HG03175 (cell line): ENCODE results near the gene CCDC78.
A peak's percentile ranks its signal among the peaks of the same experiment; 100 is the strongest.

Experiments
- ATAC-seq: cut with Tn5 transposase; IDR thresholded peaks from one replicate; pipeline ENCODE4 v1.9.1; 2021; ENCODE audit warnings: mild to moderate bottlenecking, moderate library complexity; ENCODE audit not compliant: unreplicated experiment

CCDC78 gene

DNA sequence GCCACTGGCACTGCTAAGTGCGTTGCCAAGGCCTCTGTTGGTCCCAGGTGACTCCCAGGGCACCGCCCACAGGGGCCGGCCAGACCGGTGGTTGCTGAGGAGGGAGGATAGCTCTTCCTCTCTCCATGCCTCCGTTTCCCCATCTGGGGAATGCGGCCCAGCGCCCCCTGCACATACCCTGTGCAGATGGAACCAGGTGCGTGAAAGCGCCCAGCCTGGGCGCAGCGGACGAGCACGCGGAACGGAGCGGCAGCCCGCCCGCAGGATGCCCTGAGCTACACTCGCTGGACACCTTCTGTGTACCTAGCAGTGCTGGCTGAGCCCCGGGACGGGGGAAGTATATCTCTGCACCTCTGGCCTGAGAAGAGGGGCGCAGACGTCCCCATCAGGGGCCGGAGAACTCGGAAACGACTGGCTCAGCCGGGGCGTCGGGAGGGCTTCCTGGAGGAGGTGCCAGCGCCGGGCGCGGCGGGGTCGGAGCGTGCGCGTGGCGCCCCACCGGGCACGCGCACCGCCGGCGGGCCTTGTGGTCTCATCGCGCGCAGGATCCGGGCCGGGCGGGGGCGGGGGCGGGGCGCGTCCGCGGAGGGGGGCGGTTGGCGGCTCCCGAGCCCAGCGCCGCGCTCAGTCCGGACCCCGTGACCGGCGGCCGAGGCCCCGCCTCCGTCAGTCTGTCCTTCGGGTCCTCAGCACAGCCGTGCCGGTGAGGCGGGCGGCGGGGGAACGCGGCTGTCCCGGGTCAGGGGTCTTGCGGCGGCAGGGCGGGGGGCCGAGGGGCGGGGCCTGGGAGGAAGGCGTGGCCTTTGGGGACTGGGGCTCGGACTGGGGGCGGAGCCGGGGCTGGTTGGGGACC, at the start of gene CCDC78, which contains the start of gene HAGHL:
CCDC78 (minus strand) TSS at position 6 of the 853 bp plus-strand sequence. CDS start 76 bp downstream, outside the sequence.
HAGHL (plus strand) TSS at position 669 of the 853 bp plus-strand sequence. CDS start 404 bp downstream, outside the sequence.
- peak; percentile 21 for ATAC-seq

- ATAC-seq: no peak
These were observed 49.1 kb upstream of the CCDC78 start for GRCh38 chr16:775236-775796.

DNA sequence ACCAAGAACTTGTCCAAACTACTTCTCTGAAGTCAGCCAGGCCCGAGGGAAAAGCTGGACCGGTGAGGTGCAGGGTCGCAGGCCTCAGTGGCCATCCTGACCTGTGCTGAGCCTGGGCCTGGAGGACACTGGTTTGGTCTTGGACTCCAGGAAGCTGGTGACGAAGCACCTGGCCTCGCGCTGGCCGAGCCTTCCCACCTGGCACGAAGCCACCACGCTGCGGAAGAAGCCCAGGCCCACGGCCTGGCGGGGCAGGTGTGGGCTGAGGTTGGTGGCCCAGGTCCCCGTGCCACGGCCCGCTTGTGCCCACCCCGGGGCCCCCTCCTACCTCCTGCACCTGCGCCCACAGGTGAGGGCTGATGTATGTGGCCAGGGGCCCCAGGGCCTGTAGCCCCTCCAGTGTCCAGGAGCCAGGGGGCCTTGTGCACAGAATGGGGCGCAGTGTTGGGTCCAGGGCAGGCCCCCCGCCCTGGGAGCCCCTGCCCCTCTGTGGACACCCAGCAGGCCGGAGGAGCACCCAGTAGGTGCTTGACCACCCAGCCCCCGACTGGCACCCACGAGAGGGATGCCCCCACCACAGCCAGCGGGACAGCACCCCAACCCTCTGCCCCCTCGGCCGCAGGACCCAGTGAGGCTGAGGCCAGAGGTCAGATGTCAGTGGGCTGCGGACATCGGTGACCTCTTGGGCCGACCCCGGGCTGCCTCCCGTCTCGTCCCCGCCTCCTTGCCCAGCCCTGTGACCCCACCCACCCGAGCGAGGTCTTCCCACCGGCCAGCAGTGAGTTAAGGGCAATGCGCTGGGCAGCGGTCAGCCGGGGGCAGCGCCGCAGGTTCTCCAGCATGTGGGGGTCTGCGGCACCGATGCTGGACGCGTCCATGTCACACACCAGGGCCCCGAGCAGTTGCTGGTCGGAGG, 48.1 kb upstream of the CCDC78 start:
- no peak for ATAC-seq

GRCh38 chr16:772959-773358, 46.7 kb upstream of the CCDC78 start:
- no peak for ATAC-seq

DNA sequence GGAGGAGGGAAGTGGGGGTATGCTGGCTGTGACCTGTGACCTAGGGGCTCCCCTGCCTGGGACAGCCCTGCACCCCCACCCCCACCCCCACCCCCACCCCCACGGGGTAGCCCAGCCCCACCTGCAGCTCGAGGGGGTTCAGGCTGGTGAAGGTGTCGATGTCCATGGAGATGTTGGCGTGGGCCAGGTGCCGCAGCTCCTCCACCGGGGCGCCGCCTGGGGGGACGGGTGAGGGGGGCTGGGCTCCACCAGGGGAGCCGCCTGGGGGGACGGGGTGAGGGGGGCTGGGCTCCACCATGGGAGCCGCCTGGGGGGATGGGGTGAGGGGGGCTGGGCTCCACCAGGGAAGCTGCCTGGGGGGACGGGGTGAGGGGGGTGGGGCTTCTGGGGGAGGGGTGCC, 44.2 kb upstream of the CCDC78 start:
- ATAC-seq: no peak

DNA sequence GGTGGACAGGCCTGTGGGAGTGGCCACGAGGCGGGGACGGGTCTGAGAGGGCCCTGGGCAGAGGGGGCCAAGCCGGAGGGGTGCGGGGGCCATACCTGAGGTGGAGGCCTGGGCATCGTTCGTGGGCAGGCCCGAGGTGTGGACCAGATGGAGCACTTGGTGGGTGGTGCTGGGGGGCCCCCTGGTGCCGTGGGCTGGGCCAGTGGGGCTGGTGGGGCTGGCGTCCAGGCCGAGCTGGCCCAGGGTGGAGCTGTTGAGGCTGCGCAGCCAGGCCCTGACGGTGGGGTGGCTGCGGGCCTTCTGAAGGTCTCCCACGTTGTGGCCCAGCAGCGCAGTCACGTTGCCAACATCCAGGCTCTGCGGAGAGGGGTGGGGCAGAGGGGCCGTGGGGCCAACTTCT, 43.7 kb upstream of the CCDC78 start:
- no peak for ATAC-seq

DNA sequence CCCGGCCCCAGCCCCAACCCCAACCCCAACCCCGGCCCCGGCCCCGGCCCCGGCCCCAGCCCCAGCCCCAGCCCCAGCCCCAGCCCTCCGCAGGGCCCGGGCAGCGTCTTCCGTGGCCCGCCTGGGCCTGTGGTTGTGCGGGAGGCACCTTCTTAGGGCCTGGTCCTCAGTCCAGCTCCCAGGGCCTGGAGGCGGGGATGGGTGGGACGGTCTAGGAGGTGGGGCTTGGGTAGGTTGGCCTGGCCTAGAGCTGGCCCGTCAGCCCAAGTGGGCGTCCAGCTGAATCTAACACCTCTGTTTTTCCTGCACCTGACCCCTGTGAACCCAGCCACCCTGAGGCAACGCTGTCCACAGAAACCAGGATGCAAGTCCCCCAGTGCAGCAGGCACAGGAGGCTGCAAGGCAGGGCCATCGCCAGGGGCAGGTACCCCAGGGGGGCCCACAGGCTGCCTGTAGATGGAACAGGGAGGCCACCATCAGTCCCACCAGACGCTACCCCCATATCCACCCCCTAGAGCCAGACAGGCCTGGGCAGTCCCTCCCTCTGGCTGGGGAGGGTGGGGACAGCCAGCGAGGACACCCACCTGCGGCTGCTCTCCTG, 43.0 kb upstream of the CCDC78 start:
- no peak for ATAC-seq

GRCh38 chr16:768428-768827, 42.2 kb upstream of the CCDC78 start:
- no peak for ATAC-seq

DNA sequence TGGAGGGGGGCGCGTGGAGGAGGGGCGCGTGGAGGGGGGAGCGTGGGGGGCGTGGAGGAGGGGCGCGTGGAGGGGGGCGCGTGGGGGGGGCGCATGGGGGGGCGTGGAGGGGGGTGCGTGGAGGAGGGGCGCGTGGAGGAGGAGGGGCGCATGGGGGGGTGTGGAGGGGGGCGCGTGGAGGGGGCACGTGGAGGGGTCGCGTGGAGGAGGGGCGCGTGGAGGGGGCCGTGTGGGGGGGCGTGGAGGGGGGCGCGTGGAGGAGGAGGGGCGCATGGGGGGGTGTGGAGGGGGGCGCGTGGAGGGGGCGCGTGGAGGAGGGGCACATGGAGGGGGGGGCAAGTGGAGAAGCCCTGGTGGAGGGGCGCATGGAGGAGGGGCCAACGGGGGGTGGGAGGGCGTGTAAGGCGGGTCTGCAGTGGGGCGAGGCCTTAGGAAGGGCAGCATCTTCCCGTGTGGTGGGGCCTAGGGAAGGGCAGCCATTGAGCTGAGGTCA, 41.5 kb upstream of the CCDC78 start:
- no peak for ATAC-seq

GRCh38 chr16:766820-767640, 40.8 kb upstream of the CCDC78 start:
- no peak for ATAC-seq

DNA sequence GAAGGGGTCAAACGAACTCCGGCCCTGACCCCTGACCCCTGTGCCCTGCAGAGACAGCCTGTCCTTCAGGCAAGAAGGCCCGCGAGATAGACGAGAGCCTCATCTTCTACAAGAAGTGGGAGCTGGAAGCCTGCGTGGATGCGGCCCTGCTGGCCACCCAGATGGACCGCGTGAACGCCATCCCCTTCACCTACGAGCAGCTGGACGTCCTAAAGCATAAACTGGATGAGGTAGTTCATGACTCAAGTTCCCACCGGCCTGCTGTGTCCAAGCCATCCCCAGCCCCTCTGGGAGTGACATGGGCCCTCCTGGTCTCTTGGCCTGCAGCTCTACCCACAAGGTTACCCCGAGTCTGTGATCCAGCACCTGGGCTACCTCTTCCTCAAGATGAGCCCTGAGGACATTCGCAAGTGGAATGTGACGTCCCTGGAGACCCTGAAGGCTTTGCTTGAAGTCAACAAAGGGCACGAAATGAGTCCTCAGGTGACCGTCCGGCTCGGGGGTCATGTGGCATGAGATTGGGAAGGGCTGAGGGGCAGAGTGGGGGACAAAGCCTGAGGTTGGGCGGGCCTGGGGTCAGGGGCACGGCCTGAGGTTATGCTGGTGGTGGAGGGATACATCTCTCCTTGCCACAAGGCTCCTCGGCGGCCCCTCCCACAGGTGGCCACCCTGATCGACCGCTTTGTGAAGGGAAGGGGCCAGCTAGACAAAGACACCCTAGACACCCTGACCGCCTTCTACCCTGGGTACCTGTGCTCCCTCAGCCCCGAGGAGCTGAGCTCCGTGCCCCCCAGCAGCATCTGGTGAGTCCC, 40.0 kb upstream of the CCDC78 start:
- ATAC-seq: no peak

DNA sequence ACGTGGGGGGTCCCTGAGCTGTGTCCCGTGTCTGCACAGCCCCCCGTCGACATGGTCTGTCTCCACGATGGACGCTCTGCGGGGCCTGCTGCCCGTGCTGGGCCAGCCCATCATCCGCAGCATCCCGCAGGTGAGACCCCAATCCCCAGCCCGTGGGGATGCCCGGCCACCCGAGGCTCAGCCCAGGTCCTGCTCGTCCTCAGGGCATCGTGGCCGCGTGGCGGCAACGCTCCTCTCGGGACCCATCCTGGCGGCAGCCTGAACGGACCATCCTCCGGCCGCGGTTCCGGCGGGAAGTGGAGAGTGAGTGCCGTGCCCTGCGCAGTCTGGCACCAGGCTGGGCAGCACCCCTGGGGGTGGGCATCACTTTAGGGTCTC, 39.2 kb upstream of the CCDC78 start:
- no peak for ATAC-seq

DNA sequence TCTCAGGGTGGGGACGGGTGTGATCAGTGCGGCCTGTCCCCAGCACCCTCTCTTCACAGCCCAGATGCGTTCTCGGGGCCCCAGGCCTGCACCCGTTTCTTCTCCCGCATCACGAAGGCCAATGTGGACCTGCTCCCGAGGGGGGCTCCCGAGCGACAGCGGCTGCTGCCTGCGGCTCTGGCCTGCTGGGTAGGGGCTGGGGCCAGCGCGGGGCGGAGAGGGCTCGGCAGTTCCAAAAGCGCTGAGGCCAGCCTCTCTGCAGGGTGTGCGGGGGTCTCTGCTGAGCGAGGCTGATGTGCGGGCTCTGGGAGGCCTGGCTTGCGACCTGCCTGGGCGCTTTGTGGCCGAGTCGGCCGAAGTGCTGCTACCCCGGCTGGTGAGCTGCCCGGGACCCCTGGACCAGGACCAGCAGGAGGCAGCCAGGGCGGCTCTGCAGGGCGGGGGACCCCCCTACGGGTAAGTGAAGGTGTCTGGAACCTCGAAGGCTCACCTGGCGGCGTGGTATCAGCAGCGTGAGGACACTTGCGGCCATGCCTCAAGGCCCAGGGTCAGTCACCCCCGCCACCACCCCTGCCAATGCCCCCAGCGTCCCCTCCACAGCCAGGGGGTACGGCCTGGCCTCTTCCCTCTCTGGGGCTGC, 38.7 kb upstream of the CCDC78 start:
- ATAC-seq: no peak

DNA sequence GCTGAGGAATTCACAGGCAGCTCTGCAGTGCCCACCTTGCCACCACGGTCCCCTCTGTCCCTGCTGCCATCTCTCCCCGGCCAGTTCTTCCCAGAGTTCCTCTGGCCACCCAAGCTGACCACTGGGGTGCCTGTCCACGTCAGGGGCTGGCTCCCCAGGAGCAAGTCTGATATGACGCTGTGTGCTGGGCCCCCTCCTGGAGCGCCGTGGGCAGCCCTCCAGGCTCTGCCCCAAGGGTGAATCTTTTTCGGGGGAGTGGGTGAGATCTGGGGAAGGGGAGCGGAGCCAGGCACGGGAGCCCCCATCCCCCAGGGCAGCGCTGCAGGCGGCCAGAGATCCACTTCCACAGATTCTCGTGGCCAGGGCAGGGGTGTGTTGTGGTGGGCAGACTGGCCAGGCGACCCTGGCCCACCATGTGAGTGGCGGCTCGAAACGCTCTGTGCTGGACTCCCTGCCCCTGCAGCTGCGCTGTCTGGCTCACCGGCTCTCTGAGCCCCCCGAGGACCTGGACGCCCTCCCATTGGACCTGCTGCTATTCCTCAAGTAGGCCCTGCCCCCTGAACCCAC, 38.0 kb upstream of the CCDC78 start:
- ATAC-seq: no peak

GRCh38 chr16:763369-764183, 37.3 kb upstream of the CCDC78 start:
- no peak for ATAC-seq

GRCh38 chr16:762595-763268, 36.5 kb upstream of the CCDC78 start:
- no peak for ATAC-seq
